Measurements from ENCODE around the gene IGFBPL1.

Gene IGFBPL1

GRCh38 chr9:38436708-38437107, 12.5 kb upstream of the IGFBPL1 start:
- TF ChIP-seq, protein P1, sequence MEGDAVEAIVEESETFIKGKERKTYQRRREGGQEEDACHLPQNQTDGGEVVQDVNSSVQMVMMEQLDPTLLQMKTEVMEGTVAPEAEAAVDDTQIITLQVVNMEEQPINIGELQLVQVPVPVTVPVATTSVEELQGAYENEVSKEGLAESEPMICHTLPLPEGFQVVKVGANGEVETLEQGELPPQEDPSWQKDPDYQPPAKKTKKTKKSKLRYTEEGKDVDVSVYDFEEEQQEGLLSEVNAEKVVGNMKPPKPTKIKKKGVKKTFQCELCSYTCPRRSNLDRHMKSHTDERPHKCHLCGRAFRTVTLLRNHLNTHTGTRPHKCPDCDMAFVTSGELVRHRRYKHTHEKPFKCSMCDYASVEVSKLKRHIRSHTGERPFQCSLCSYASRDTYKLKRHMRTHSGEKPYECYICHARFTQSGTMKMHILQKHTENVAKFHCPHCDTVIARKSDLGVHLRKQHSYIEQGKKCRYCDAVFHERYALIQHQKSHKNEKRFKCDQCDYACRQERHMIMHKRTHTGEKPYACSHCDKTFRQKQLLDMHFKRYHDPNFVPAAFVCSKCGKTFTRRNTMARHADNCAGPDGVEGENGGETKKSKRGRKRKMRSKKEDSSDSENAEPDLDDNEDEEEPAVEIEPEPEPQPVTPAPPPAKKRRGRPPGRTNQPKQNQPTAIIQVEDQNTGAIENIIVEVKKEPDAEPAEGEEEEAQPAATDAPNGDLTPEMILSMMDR (IDR thresholded peaks at IDR 0.05), result no peak

- TF ChIP-seq, protein P1 (IDR thresholded peaks at IDR 0.05), result no peak
Measured at GRCh38 chr9:38435521-38435920, 11.3 kb upstream of the IGFBPL1 start.

- TF ChIP-seq, protein P1 (IDR thresholded peaks at IDR 0.05), result no peak
Measured at GRCh38 chr9:38434853-38435252, 10.6 kb upstream of the IGFBPL1 start.

DNA sequence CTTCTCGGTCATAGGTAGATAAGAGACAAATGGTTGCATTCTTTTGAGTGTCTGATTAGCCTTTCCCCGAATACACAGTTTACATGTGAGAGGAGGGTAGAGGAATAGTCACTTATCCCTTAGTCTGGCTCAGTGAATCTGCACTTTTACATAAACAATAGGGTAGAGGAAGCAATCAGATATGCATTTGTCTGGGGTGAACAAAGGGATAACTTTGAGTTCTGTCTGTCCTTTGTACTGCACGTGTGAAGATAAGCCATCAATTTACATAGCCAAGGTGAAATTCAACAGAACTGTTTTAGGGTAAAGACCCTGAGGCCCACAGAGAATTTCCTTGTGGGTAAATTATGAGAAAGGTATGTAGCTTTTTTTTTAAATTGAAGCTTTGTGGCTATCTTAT, 10.1 kb upstream of the IGFBPL1 start:
- TF ChIP-seq, protein P1 (IDR thresholded peaks at IDR 0.05), result no peak

DNA sequence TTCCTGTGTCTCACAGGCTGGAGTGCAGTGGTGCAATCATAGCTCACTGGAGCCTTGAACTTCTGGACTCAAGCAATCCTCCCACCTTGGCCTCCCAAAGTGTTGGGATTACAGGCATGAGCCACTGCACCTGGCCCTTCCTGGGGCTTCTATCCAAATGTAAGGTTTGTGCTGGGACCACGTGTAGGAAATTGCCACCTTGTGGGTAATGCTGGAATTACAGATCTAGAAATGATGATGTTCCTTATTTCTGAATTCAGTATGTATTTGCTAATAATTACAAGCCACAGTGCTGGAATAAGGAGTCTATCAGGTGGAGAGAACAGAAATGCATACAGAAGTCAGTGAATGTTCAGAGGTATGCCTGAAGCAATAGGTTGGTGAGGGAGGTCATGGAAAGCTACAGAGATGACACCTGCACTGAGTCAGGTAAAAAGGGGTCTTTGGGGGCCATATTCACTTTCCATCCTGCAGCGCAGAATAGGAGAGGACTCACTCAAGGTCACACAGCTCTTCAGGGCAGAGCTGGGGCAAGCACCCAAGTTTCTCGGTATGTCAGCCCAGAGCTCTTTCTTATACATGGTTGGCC, 8.8 kb upstream of the IGFBPL1 start:
- TF ChIP-seq, protein P1 (IDR thresholded peaks at IDR 0.05), result peak; percentile 69

GRCh38 chr9:38431116-38431515, 6.9 kb upstream of the IGFBPL1 start:
- TF ChIP-seq, protein P1 (IDR thresholded peaks at IDR 0.05), result no peak

- TF ChIP-seq, protein P1 (IDR thresholded peaks at IDR 0.05), result no peak
Measured at GRCh38 chr9:38428062-38428461, 3.8 kb upstream of the IGFBPL1 start.

DNA sequence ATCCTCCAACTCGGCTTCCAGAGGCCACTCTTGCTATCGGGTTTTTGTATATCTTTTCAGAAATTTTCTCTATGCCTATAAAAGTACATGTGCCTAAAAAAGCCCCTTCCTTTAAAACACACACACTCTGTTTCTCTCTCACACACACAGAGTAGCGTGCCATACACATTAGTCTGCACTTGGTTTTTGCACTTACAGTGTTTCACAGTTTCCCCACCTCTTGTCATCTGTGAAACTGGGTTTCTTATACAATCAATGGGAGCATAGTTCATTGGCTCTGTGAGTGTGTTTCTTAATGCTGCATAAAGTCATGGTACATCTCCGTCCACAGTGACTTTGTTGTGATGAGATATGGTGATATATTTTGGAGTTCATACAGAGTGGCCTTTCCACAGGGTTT, 664 bp upstream of the IGFBPL1 start:
- TF ChIP-seq, protein P1 (IDR thresholded peaks at IDR 0.05), result no peak
